ENCODE results near the gene LRRC4C.

Gene LRRC4C

GRCh38 chr11:40291329-40291728 lies 1168.1 kb downstream of the LRRC4C start:
- DNase-seq (ENCODE audit: low read depth): no peak

DNA sequence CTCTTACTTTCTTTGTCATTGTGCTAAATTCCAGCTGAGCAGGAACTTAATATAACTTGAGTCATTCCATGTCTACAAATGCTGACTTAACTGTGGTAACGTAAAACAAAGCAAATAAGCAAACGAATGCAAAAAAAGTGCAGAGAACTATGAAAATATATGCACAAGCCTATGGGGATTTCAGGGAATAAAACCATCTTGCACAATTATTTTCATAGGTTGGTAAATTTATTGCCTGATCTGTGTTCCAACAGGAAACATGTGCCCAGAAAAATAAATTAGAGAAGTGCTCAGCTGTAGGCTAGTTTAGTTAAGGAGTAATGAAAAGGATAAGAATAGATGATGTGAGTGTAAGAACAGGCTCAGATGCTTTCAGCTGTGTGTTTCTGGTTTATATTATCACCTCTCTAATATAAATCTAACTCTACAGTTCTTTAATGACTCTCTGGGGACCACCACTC lies 1169.3 kb downstream of the LRRC4C start:
- DNase-seq (ENCODE audit: low read depth): peak; percentile 12

- no peak for DNase-seq (ENCODE audit: low read depth)
Observed at GRCh38 chr11:40289370-40289769, 1170.1 kb downstream of the LRRC4C start.

- no peak for DNase-seq (ENCODE audit: low read depth)
Observed at GRCh38 chr11:40287916-40288803, 1171.3 kb downstream of the LRRC4C start.

- no peak for DNase-seq (ENCODE audit: low read depth)
Observed at GRCh38 chr11:40286137-40286536, 1173.3 kb downstream of the LRRC4C start.

GRCh38 chr11:40285558-40285957 lies 1173.9 kb downstream of the LRRC4C start:
- no peak for DNase-seq (ENCODE audit: low read depth)

- no peak for DNase-seq (ENCODE audit: low read depth)
Observed at GRCh38 chr11:40281052-40281580, 1178.3 kb downstream of the LRRC4C start.

DNA sequence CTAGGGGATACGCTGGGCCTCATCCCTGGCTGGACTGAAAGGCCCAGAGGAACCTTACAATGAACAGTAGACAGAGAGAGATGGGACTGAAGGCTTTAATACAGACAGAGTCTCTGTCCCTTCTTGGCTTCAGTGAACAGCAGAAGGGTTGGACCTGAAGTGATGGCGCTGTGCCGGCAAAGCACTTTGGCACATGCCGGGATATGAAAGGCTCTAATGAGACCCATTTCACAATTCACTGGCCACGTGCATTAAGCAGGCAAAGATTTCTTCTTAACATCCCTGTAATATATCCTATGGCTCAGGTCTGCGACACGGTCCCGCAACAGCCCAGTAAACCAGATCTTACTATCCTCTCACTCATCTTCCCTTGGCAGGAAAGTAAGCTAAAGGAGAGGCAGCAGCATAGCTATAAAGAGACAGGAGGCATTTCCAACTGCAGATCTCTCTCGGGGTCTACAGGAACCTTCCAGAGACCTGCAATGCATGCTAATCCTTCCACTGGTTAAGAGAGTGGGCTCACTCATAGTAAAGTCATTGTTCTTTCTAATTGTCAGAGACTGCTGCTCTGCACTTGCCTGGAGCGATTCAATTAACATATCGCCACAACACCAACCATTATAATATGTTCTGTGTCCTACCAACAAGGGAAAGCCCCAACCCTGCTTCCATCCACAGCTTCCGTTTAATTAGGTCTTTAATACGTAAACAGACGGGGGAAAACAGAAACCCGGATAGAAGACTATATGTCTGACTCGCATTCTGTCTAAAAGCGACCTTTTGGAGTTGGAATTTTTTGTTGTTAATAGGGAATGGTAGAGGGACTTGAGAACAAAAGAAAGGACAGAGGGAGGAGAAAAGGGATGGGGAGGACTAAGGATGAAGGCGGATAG lies 1179.0 kb downstream of the LRRC4C start:
- DNase-seq (ENCODE audit: low read depth): no peak

DNA sequence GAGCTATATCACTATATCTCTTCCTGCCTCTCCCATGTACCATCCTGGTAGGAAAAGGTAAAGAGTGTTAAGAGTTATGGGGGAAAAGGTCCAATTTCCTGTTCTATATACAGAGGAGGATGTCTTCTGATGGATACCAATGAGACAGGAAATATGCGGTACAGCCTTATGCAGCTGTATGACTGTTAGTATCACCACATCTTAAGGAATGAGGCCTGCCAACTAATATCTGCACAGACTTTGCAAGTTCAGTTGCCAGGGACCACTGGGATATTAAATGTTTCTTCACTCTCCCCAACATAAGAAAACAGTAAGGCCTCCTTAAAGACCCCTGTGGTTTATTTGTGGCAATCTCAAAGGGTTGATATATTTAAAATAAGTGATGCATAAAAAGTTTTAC lies 1182.5 kb downstream of the LRRC4C start:
- no peak for DNase-seq (ENCODE audit: low read depth)

- DNase-seq (ENCODE audit: low read depth): peak; percentile 64
Observed at GRCh38 chr11:40274017-40274416, 1185.4 kb downstream of the LRRC4C start.

DNA sequence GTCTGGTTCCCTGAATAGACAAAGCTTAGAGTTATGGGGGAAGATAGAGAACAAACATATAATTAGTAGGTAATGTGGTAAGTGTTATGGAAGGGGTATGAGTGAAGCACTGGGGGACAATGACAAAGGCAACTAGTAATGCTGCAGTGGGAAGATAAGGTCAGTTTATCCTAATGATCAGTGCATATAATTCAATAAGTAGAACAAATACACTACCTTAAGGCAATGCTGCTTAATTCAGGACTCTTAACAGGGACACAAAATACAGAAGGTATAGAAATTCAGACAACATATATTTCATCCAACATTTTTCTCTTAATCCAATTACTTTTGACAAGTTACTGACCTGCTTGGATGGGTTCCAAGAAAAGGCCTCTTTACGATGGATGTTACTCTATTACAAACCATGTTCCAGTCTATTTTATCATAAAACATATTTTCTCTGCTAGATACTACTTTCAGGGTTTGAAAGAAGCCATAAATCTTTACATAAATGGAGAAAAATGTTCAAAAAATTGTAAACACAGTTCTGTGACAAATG lies 1186.2 kb downstream of the LRRC4C start:
- DNase-seq (ENCODE audit: low read depth): no peak

DNA sequence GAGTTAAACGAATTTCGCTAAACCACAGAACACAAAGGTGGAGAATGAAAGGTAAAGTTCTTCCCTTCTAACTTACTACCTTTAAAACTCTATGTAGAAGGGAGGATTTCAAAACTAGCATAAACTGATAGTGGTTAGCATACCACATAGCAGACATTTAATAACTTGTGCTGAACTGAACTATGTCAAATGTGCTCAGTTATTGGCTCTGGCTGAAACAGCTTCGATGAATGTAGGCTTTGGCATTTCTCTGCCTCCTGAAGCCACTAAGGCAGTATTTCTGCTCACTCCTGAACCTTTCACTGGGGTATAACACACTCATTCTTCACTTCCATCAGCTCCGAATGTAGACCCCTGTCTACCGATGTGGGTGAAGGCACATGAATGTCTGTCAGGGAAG lies 1188.1 kb downstream of the LRRC4C start:
- DNase-seq (ENCODE audit: low read depth): no peak

GRCh38 chr11:40269865-40270264 lies 1189.6 kb downstream of the LRRC4C start:
- no peak for DNase-seq (ENCODE audit: low read depth)

GRCh38 chr11:40268551-40268950 lies 1190.9 kb downstream of the LRRC4C start:
- DNase-seq (ENCODE audit: low read depth): no peak

DNA sequence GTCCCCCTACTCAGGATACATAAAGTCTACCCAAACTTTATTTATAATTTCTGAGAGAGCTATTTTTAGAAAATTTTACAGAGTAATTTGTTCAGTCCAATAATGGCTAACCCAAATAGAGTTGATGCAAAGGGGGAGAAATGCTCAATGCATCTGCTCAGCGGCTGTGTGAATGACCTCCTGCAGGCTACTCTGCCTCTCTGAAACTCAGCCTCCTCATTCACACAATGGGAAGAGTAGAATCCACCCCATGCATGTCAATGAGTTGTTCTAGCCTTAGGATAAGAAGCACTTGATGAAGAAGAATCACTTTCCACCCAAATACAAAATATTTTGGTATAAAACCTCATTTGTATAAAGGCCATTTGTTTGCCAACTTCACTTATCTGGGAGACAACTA lies 1204.0 kb downstream of the LRRC4C start:
- no peak for DNase-seq (ENCODE audit: low read depth)

GRCh38 chr11:40253166-40253565 lies 1206.3 kb downstream of the LRRC4C start:
- no peak for DNase-seq (ENCODE audit: low read depth)

DNA sequence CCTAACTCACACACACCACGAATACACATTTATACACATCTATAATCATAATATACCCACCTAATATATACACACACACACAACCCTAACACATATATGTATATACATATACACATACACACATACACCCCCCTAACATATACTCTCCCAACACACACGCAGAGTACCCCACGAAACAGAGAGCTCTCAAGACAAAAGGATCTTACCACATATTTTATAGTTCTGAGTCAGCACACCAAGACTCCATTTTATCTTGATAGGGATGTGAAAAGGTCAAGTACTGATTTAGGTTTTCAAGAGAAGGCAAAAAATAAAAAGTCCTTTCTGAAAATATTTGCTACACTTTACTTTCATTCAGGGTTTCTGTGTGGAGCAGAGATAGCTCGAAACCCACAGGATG lies 1207.2 kb downstream of the LRRC4C start:
- no peak for DNase-seq (ENCODE audit: low read depth)

GRCh38 chr11:40246983-40247382 lies 1212.5 kb downstream of the LRRC4C start:
- no peak for DNase-seq (ENCODE audit: low read depth)

DNA sequence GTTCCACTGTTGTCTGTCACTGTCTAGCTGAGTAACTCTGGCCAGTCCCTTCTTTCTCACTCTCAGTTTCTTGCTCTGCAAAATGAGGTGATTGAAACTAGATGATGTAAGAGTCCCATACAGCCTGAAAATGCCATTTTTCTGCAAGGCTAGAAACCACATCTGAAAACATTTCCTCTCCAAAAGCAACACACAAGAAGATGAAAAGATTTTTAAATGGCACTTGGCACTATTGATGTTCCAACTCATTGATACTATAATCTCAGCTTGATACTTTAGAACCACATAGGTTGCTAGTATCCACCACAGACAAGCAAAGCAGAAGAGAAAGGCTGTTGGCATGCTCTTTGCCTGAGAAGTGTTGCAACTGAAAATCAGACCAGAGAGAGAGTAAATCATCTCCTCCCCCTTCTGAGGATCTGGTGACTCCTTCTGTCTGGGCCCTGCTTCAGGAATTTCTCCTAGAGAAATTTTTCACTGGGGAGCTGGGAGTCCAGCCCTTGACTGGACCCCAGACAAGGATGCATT lies 1217.9 kb downstream of the LRRC4C start:
- no peak for DNase-seq (ENCODE audit: low read depth)

DNA sequence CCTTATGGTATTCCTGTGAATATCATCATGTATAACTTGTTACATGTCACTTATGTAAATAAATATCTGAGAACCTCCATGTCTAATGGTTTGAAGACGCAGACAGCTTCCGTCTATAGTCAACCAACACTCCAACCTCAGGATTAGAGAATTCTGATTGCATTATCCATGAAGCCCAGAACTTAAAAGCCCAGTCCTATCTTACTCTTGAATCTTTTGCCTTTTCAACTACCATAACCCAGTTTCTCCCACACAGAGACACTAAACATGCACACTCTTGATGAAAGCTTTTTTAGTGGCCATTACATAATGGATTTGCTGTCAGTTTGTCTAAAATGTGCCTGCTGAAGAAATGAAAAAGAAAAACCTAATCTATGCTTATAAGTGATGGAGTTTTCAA lies 1219.2 kb downstream of the LRRC4C start:
- no peak for DNase-seq (ENCODE audit: low read depth)

DNA sequence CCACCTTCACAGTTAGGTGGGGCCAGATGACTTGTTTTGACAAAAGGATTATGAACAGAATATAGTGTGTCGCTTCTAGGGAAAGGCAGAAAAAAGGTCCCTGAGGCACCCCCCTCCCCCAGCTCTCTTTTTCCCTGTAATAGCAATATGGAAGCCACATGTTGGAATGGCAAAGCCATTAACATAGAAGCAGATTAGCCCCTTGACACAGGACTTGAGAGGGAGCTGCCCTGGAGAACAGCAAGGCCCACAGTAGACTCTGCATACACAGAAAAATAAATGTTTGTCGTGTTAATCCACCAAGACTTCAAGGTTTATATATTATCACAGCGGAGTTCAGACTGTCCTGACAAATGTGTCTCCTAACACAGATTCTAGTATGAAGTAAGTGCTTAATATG lies 1222.9 kb downstream of the LRRC4C start:
- DNase-seq (ENCODE audit: low read depth): no peak

- DNase-seq (ENCODE audit: low read depth): no peak
Observed at GRCh38 chr11:40235841-40236240, 1223.6 kb downstream of the LRRC4C start.

Data from ELR (cell line).